ENCODE measurements around the gene WDR36. TPM values are rescaled to one million over a fixed set of nuclear protein-coding genes. Genes with fewer than 3 reads are reported as not detected.

The WDR36 gene
- polyA plus RNA-seq, 3 donors: 7.2 to 8.7 (median 8.2) TPM

DNA sequence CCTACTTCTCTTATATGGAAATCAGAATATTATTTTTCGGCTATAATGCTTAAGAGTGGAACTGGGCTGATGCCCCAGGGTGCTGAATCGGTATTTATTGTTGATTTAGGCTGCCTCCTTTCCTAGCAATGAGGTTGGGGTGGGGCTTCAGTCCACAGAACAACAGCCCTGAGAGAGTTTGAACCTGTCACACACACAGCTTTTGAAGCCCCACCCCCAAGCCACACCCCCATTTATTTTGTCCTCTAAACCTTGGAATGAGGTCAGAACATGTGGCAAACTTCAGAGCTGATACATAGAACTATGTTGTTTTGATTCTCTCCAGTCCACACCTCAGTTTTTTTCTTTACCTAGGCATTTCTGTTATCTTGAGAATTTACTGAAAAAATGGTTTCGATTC, 80.4 kb downstream of the WDR36 start:
- WGBS (ENCODE audit: insufficient coverage): no CpG with 5 or more reads among the region's 3 CpGs
- H3K79me2 ChIP-seq (ENCODE audit: insufficient read depth, low read length): no peaks in the 10 kb centered on the region
- no peak overlapping the region for H3K4me3 ChIP-seq (replicated peaks in 1 of 3; ENCODE audit: low read depth in 2 of 3, low read length in 3 of 3)
- TF ChIP-seq, protein P1, sequence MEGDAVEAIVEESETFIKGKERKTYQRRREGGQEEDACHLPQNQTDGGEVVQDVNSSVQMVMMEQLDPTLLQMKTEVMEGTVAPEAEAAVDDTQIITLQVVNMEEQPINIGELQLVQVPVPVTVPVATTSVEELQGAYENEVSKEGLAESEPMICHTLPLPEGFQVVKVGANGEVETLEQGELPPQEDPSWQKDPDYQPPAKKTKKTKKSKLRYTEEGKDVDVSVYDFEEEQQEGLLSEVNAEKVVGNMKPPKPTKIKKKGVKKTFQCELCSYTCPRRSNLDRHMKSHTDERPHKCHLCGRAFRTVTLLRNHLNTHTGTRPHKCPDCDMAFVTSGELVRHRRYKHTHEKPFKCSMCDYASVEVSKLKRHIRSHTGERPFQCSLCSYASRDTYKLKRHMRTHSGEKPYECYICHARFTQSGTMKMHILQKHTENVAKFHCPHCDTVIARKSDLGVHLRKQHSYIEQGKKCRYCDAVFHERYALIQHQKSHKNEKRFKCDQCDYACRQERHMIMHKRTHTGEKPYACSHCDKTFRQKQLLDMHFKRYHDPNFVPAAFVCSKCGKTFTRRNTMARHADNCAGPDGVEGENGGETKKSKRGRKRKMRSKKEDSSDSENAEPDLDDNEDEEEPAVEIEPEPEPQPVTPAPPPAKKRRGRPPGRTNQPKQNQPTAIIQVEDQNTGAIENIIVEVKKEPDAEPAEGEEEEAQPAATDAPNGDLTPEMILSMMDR (IDR thresholded peaks at IDR 0.05): no peak
- no peak overlapping the region for H3K27ac ChIP-seq (ENCODE audit: low read depth in 1 of 2, low read length in 2 of 2)
- DNase-seq: no peak
- no peaks in the 10 kb centered on the region for H3K27me3 ChIP-seq (ENCODE audit: control insufficient read depth in 2 of 2, insufficient read depth in 2 of 2, low read length in 2 of 2)
- H3K27ac Mint-ChIP-seq: no peak overlapping the region
- no peak overlapping the region for H2AFZ ChIP-seq (ENCODE audit: insufficient read depth, low read depth, low read length, poor library complexity, severe bottlenecking)
- intact Hi-C loops (cut with micrococcal nuclease): no loop called here
- H3K27me3 Mint-ChIP-seq (ENCODE audit: low read depth in 3 of 3): peaks cover 0 to 6% (median 3%) of the 10 kb centered on the region in 3 donors
- H3K36me3 Mint-ChIP-seq: no peaks in the 10 kb centered on the region
- H3K4me3 Mint-ChIP-seq: no peak overlapping the region
- H3K9me3 Mint-ChIP-seq: peaks cover 0 to 3% (median 0%) of the 10 kb centered on the region in 7 donors
- no peaks in the 10 kb centered on the region for H3K36me3 ChIP-seq (replicated peaks in 1 of 2; ENCODE audit: control insufficient read depth in 1 of 2, insufficient read depth in 2 of 2, low read length in 2 of 2)
- no peak overlapping the region for H3K4me2 ChIP-seq (replicated peaks; ENCODE audit: extremely low read depth, low read length, poor library complexity, severe bottlenecking)
- H4K20me1 ChIP-seq (ENCODE audit: insufficient read depth, low read length): no peaks in the 10 kb centered on the region
- H3K4me1 Mint-ChIP-seq: no peaks in the 10 kb centered on the region
- no peaks in the 10 kb centered on the region for H3K4me1 ChIP-seq (ENCODE audit: control insufficient read depth in 1 of 2, insufficient read depth in 2 of 2, low read length in 2 of 2)
- no peaks in the 10 kb centered on the region for H3K9me3 ChIP-seq (replicated peaks in 1 of 2; ENCODE audit: control insufficient read depth in 1 of 2, insufficient read depth in 1 of 2, low read length in 2 of 2)
- H3K9ac ChIP-seq (ENCODE audit: insufficient read depth, low read length, poor library complexity, severe bottlenecking): no peak overlapping the region

DNA sequence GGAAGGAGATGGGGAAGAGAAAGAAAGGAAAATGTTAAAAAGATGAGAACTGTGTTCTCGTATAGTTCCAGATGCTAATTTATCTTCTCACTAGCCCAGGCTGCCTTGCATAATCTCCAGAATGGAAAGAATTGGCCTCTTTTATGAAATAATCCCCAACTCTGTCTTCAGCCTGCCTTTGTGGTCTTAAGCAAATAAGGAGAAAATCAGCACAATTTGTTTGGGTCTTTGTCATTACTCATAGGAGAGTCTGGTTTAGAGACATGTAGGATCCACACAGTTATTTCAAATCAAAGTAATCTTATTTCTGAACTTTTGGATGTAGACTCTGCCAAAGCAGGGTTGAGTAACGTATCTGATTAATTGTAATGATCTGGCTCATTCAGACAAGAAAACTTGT, 81.3 kb downstream of the WDR36 start:
- Histone ChIP-seq H3K27me3 (ENCODE audit: control insufficient read depth in 2 of 2, insufficient read depth in 2 of 2, low read length in 2 of 2) (no peaks in the 10 kb centered on the region), H4K20me1 (ENCODE audit: insufficient read depth, low read length) (no peaks in the 10 kb centered on the region), H3K9ac (ENCODE audit: insufficient read depth, low read length, poor library complexity, severe bottlenecking) (no peak overlapping the region), H3K79me2 (ENCODE audit: insufficient read depth, low read length) (no peaks in the 10 kb centered on the region), H2AFZ (ENCODE audit: insufficient read depth, low read depth, low read length, poor library complexity, severe bottlenecking) (no peak overlapping the region), H3K4me3 (replicated peaks in 1 of 3; ENCODE audit: low read depth in 2 of 3, low read length in 3 of 3) (no peak overlapping the region), H3K4me1 (ENCODE audit: control insufficient read depth in 1 of 2, insufficient read depth in 2 of 2, low read length in 2 of 2) (no peaks in the 10 kb centered on the region), H3K27ac (ENCODE audit: low read depth in 1 of 2, low read length in 2 of 2) (no peak overlapping the region), H3K4me2 (replicated peaks; ENCODE audit: extremely low read depth, low read length, poor library complexity, severe bottlenecking) (no peak overlapping the region), H3K9me3 (replicated peaks in 1 of 2; ENCODE audit: control insufficient read depth in 1 of 2, insufficient read depth in 1 of 2, low read length in 2 of 2) (no peaks in the 10 kb centered on the region), H3K36me3 (replicated peaks in 1 of 2; ENCODE audit: control insufficient read depth in 1 of 2, insufficient read depth in 2 of 2, low read length in 2 of 2) (no peaks in the 10 kb centered on the region)
- peaks cover 0 to 3% (median 0%) of the 10 kb centered on the region in 7 donors for H3K9me3 Mint-ChIP-seq
- no peak for DNase-seq
- H3K4me3 Mint-ChIP-seq: no peak overlapping the region
- peaks cover 0 to 6% (median 3%) of the 10 kb centered on the region in 3 donors for H3K27me3 Mint-ChIP-seq (ENCODE audit: low read depth in 3 of 3)
- intact Hi-C loops (cut with micrococcal nuclease): no loop called here
- no peaks in the 10 kb centered on the region for H3K4me1 Mint-ChIP-seq
- no peaks in the 10 kb centered on the region for H3K36me3 Mint-ChIP-seq
- no peak overlapping the region for H3K27ac Mint-ChIP-seq
- TF ChIP-seq, protein P1 (IDR thresholded peaks at IDR 0.05): no peak
- WGBS (ENCODE audit: insufficient coverage): no CpG with 5 or more reads among the region's 2 CpGs

Other genes with a start within 250 kb of the WDR36 start
- gene TSLP, start 20.6 kb upstream of the WDR36 start, polyA plus RNA-seq: under 1 TPM in 1 of 3 donors, not detected in 2; 0.11 TPM
- gene CAMK4, start 132.0 kb downstream of the WDR36 start, polyA plus RNA-seq: under 1 TPM in 2 of 3 donors, not detected in 1; 0.24 to 0.28 TPM

Data from CD14-positive monocyte (primary cell).